HepG2 (cell line): ENCODE data around the gene HYAL2. TPM values are rescaled to one million over a fixed set of nuclear protein-coding genes. Genes with fewer than 3 reads are reported as not detected.

Source experiments
- ATAC-seq: fragments of 200-7000 bp; cut with Tn5 transposase; 3 replicates; pipeline ENCODE4 v1.9.1; 2020; ENCODE audit warnings: mild to moderate bottlenecking, moderate library complexity
- BruUV-seq: library from RNA; stranded (reverse); fragments of 400-500 nt; replicated peaks from 2 replicates; lab custom pipeline; 2021; lab: Mats Ljungman, UMichigan
- CTCF ChIA-PET: fragments of 300-600 bp; formaldehyde crosslinking; extraction: SDS; loops from one replicate; lab custom pipeline; 2021; ENCODE audit warnings: low total read pairs, inconsistent platforms, low intra/inter-chr PET ratio; lab: Yijun Ruan, JAX
- POLR2A ChIA-PET: fragments of 350-600 bp; sonication (Branson Sonifier 250); formaldehyde crosslinking; loops from one replicate; lab custom pipeline; 2020; ENCODE audit warnings: antibody characterized with exemption, inconsistent platforms; lab: Yijun Ruan, JAX
- DNase-seq: peaks from one replicate; pipeline ENCODE4 v3.0.0-alpha.2; 2015; ENCODE audit warnings: low spot score
- FAIRE-seq: peaks from 3 replicates; lab custom pipeline; 2011; peaks lifted over from hg19 to GRCh38; lab: Jason Lieb, UNC
- H2AFZ ChIP-seq: one replicate; pipeline ENCODE4 v1.6.1; 2011; ENCODE audit warnings: low read length, inconsistent platforms
- H3K27ac ChIP-seq: fragments of 300-600 bp; 3 replicates; pipeline ENCODE4 v1.8.0; 2011; ENCODE audit warnings: mixed run types, mild to moderate bottlenecking, mixed read lengths, low read length, inconsistent platforms; ENCODE audit not compliant: insufficient read depth; ENCODE audit errors: extremely low read length
- H3K27me3 ChIP-seq, 2 experiments: fragments of 200-600 bp in 1 of 2; 2 replicates in 1 of 2; 3 replicates in 1 of 2; pipeline versions ENCODE4 v1.6.0 to v1.8.0; 2011; ENCODE audit warnings: low read length in 2 of 2, mild to moderate bottlenecking in 2 of 2, moderate library complexity in 2 of 2, inconsistent platforms in 1 of 2; ENCODE audit not compliant: insufficient read depth in 2 of 2, control insufficient read depth in 1 of 2
- H3K36me3 ChIP-seq, 2 experiments: fragments of 200-600 bp in 1 of 2; replicated peaks in 1 of 2; 2 replicates in 1 of 2; 3 replicates in 1 of 2; pipeline versions ENCODE4 v1.5.1 to v1.8.0; 2011; ENCODE audit warnings: low read length in 2 of 2, inconsistent platforms in 1 of 2; ENCODE audit not compliant: insufficient read depth in 2 of 2, control insufficient read depth in 1 of 2
- H3K4me1 ChIP-seq: 2 replicates; pipeline ENCODE4 v1.5.1; 2012; ENCODE audit warnings: low read length, inconsistent platforms; ENCODE audit not compliant: insufficient read depth
- H3K4me2 ChIP-seq: 2 replicates; pipeline ENCODE4 v1.6.0; 2011; ENCODE audit warnings: low read depth, low read length, inconsistent platforms
- H3K4me3 ChIP-seq, 3 experiments: fragments of 200-600 bp in 1 of 3; sonication (generic), shearing (Covaris generic) in 1 of 3; replicated peaks in 1 of 3; 2 replicates each; pipeline ENCODE4 v1.5.1; 2011 to 2016; ENCODE audit warnings: low read length in 3 of 3, inconsistent platforms in 2 of 3, low read depth in 2 of 3, mild to moderate bottlenecking in 2 of 3, control low read depth in 1 of 3, mixed read lengths in 1 of 3; ENCODE audit not compliant: insufficient read depth in 1 of 3
- H3K79me2 ChIP-seq: one replicate; pipeline ENCODE4 v1.6.1; 2011; ENCODE audit warnings: low read length, inconsistent platforms; ENCODE audit not compliant: insufficient read depth
- H3K9ac ChIP-seq: 2 replicates; pipeline ENCODE4 v1.6.0; 2011; ENCODE audit warnings: mild to moderate bottlenecking, low read depth, low read length, inconsistent platforms; ENCODE audit not compliant: insufficient read depth
- H3K9me3 ChIP-seq: 2 replicates; pipeline ENCODE4 v1.5.1; 2012; ENCODE audit warnings: mild to moderate bottlenecking, low read length
- H4K20me1 ChIP-seq: 2 replicates; pipeline ENCODE4 v1.6.0; 2011; ENCODE audit warnings: inconsistent platforms, mild to moderate bottlenecking, low read length, moderate library complexity; ENCODE audit not compliant: insufficient read depth
- AGO1 ChIP-seq: fragments of 200-400 bp; formaldehyde crosslinking; IDR thresholded peaks from 2 replicates; pipeline ENCODE4 v1.6.1; 2017; ENCODE audit warnings: mild to moderate bottlenecking, low read depth, low read length, moderate library complexity; ENCODE audit not compliant: poor library complexity, severe bottlenecking
- DR1 ChIP-seq: sonication (generic); formaldehyde crosslinking; IDR thresholded peaks from 2 replicates; pipeline ENCODE4 v1.8.0; 2021; ENCODE audit warnings: mild to moderate bottlenecking, missing genetic modification reagents, inconsistent platforms
- ERF ChIP-seq: IDR thresholded peaks from 2 replicates; pipeline ENCODE4 v1.6.1; 2018; ENCODE audit warnings: missing biosample characterization, missing genetic modification reagents
- HNRNPH1 ChIP-seq: fragments of 200-400 bp; formaldehyde crosslinking; optimal IDR thresholded peaks from 2 replicates; pipeline ENCODE3; 2017; ENCODE audit warnings: mild to moderate bottlenecking, low read depth, low read length
- JUNB ChIP-seq: sonication (generic); formaldehyde crosslinking; IDR thresholded peaks from 2 replicates; pipeline ENCODE4 v1.8.0; 2022; ENCODE audit warnings: missing genetic modification reagents, mild to moderate bottlenecking, borderline replicate concordance
- NFIB ChIP-seq: sonication (generic); formaldehyde crosslinking; IDR thresholded peaks from 2 replicates; pipeline ENCODE4 v1.9.0; 2021; ENCODE audit warnings: missing genetic modification reagents, mild to moderate bottlenecking, borderline replicate concordance
- PAWR ChIP-seq: sonication (generic); formaldehyde crosslinking; IDR thresholded peaks from 2 replicates; pipeline ENCODE4 v1.4.0; 2020; ENCODE audit warnings: missing genetic modification reagents, mild to moderate bottlenecking, borderline replicate concordance
- SAP130 ChIP-seq: IDR thresholded peaks from 2 replicates; pipeline ENCODE4 v1.6.1; 2016; ENCODE audit warnings: low read depth
- SIN3A ChIP-seq: IDR thresholded peaks from 2 replicates; pipeline ENCODE4 v1.6.1; 2011; ENCODE audit warnings: low read depth, mild to moderate bottlenecking, control low read depth, low read length, borderline replicate concordance
- ZFP36L2 ChIP-seq: sonication (generic); formaldehyde crosslinking; IDR thresholded peaks from 2 replicates; pipeline ENCODE4 v1.4.0; 2020; ENCODE audit warnings: missing genetic modification reagents
- ZNF230 ChIP-seq: sonication (generic); formaldehyde crosslinking; IDR thresholded peaks from 2 replicates; pipeline ENCODE4 v1.4.0; 2020; ENCODE audit warnings: mild to moderate bottlenecking, missing genetic modification reagents
- ZNF816 ChIP-seq: sonication (generic); formaldehyde crosslinking; IDR thresholded peaks from 2 replicates; pipeline ENCODE4 v1.8.0; 2022; ENCODE audit warnings: missing genetic modification reagents, mild to moderate bottlenecking, borderline replicate concordance
- whole genome bisulfite sequencing: methylation state at CpG from one replicate; pipeline ENCODE4 v1.1.6; 2017; ENCODE audit warnings: low lambda C conversion rate; 5-methylcytosine and 5-hydroxymethylcytosine counted together
- in situ Hi-C: cut with HindIII; loops from 2 replicates; pipeline ENCODE4 v1.10.0; 2017; ENCODE audit warnings: low pct_unique_long_range_greater_than_20kb; ENCODE audit not compliant: extremely low pct_ligation_motif_present
- intact Hi-C: fragments of 100-400 bp; cut with micrococcal nuclease; formaldehyde crosslinking; loops from one replicate; pipeline ENCODE4 v1.10.0; 2022; ENCODE audit not compliant: unreplicated experiment
- polyA plus RNA-seq, 8 experiments: library from polyadenylated mRNA; depleted of rRNA in 3 of 8; stranded (reverse) in 7 of 8; unstranded in 1 of 8; fragments of >200 nt; fragmentation: Illumina TruSeq in 4 of 8; extraction: Trizol in 4 of 8; gene quantifications; 2 replicates each; pipeline versions ENCODE4 v1.2.1 to v1.2.3, GENCODE V29; 2011 to 2016; ENCODE audit warnings: low read depth in 4 of 8, missing spikeins in 1 of 8, mixed read lengths in 1 of 8; ENCODE audit not compliant: insufficient read depth in 1 of 8
- total RNA-seq, 5 experiments: library from RNA; depleted of rRNA; stranded (reverse); fragments of >200 nt; fragmentation: Illumina TruSeq; extraction: Trizol; gene quantifications; 2 replicates each; pipeline ENCODE4 v1.2.3, GENCODE V29; 2016; ENCODE audit warnings: low read depth in 1 of 5
- TF ChIP-seq, protein P1 (sequence below): sonication (generic); formaldehyde crosslinking; IDR thresholded peaks from 2 replicates; pipeline ENCODE4 v1.4.0; 2020; ENCODE audit warnings: missing genetic modification reagents
- TF ChIP-seq, protein P2 (sequence below): sonication (generic); formaldehyde crosslinking; IDR thresholded peaks from 2 replicates; pipeline ENCODE4 v1.5.0; 2020; ENCODE audit warnings: mild to moderate bottlenecking, missing genetic modification reagents
- TF ChIP-seq, protein P3 (sequence below): sonication (generic); formaldehyde crosslinking; IDR thresholded peaks from 2 replicates; pipeline ENCODE4 v1.5.1; 2020; ENCODE audit warnings: mild to moderate bottlenecking, missing genetic modification reagents, borderline replicate concordance
- TF ChIP-seq, protein P4 (sequence below): sonication (generic); formaldehyde crosslinking; IDR thresholded peaks from 2 replicates; pipeline ENCODE4 v1.4.0; 2020; ENCODE audit warnings: mild to moderate bottlenecking, missing genetic modification reagents

Gene HYAL2
- total and polyA plus RNA-seq, 2 of the 13 experiments (the other 11 are each of a cell fraction or from before 2014, with no cell fraction given) = 76.2 to 102 TPM

- ATAC-seq (peak; percentile 91), FAIRE-seq (peak; percentile 96), DNase-seq (peak; percentile 95)
- Histone ChIP-seq H3K9ac (peak within 1 kb of the TSS; percentile 83), H2AFZ (no peak within 1 kb of the TSS), H3K79me2 (peaks cover 15% of the 10 kb centered on the region), H3K4me1 (peaks cover 33% of the 10 kb centered on the region), H3K9me3 (no peaks in the 10 kb centered on the region), H4K20me1 (no peaks in the 10 kb centered on the region), H3K36me3 (peaks cover 21 to 34% of the 10 kb centered on the region in 2 experiments), H3K4me3 (peak within 1 kb of the TSS; percentile 60 to 92 (median 85)), H3K27ac (peak within 1 kb of the TSS; percentile 73), H3K4me2 (peak within 1 kb of the TSS; percentile 98), H3K27me3 (no peaks in the 10 kb centered on the region)
- TSS peak; percentile 97 for BruUV-seq
- ChIA-PET CTCF (interaction anchor here (1.9 kb wide), 1 partner anchor 32 kb away, joined by 4 read pairs; no protein-coding TSS in a partner anchor), POLR2A (interaction anchor here (1.0 to 3.4 kb wide), 18 partner anchors 10 to 97 kb away, joined by 3 to 36 read pairs (median 8); partner anchors contain the start of genes GNAI2, HYAL1, HYAL2 and LSMEM2)
- WGBS = 12% methylated on average over 6 of the region's 67 CpGs
- in situ Hi-C loops = no loop called here
- intact Hi-C loops = no loop called here
- no peak for TF ChIP-seq PAWR (CRISPR knock-in tag)
- TF ChIP-seq ERF (CRISPR knock-in tag) = peak; percentile 50; the same call in 1 of the 2 replicates
- TF ChIP-seq, protein P1, sequence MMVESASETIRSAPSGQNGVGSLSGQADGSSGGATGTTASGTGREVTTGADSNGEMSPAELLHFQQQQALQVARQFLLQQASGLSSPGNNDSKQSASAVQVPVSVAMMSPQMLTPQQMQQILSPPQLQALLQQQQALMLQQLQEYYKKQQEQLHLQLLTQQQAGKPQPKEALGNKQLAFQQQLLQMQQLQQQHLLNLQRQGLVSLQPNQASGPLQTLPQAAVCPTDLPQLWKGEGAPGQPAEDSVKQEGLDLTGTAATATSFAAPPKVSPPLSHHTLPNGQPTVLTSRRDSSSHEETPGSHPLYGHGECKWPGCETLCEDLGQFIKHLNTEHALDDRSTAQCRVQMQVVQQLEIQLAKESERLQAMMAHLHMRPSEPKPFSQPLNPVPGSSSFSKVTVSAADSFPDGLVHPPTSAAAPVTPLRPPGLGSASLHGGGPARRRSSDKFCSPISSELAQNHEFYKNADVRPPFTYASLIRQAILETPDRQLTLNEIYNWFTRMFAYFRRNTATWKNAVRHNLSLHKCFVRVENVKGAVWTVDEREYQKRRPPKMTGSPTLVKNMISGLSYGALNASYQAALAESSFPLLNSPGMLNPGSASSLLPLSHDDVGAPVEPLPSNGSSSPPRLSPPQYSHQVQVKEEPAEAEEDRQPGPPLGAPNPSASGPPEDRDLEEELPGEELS (CRISPR knock-in tag) = no peak; the same call in 1 of the 2 replicates
- TF ChIP-seq, protein P2, sequence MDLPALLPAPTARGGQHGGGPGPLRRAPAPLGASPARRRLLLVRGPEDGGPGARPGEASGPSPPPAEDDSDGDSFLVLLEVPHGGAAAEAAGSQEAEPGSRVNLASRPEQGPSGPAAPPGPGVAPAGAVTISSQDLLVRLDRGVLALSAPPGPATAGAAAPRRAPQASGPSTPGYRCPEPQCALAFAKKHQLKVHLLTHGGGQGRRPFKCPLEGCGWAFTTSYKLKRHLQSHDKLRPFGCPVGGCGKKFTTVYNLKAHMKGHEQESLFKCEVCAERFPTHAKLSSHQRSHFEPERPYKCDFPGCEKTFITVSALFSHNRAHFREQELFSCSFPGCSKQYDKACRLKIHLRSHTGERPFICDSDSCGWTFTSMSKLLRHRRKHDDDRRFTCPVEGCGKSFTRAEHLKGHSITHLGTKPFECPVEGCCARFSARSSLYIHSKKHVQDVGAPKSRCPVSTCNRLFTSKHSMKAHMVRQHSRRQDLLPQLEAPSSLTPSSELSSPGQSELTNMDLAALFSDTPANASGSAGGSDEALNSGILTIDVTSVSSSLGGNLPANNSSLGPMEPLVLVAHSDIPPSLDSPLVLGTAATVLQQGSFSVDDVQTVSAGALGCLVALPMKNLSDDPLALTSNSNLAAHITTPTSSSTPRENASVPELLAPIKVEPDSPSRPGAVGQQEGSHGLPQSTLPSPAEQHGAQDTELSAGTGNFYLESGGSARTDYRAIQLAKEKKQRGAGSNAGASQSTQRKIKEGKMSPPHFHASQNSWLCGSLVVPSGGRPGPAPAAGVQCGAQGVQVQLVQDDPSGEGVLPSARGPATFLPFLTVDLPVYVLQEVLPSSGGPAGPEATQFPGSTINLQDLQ (CRISPR knock-in tag) = no peak
- peak; percentile 70; the same call in 1 of the 2 replicates for TF ChIP-seq SIN3A
- TF ChIP-seq AGO1 = peak; percentile 82
- TF ChIP-seq NFIB (CRISPR knock-in tag) = no peak
- no peak; the same call in 1 of the 2 replicates for TF ChIP-seq DR1 (CRISPR knock-in tag)
- TF ChIP-seq, protein P3, sequence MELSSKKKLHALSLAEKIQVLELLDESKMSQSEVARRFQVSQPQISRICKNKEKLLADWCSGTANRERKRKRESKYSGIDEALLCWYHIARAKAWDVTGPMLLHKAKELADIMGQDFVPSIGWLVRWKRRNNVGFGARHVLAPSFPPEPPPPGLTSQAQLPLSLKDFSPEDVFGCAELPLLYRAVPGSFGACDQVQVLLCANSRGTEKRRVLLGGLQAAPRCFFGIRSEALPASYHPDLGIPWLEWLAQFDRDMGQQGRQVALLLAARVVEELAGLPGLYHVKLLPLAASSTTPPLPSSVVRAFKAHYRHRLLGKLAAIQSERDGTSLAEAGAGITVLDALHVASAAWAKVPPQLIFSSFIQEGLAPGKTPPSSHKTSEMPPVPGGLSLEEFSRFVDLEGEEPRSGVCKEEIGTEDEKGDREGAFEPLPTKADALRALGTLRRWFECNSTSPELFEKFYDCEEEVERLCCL (CRISPR knock-in tag) = no peak
- TF ChIP-seq, protein P4, sequence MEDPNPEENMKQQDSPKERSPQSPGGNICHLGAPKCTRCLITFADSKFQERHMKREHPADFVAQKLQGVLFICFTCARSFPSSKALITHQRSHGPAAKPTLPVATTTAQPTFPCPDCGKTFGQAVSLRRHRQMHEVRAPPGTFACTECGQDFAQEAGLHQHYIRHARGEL (CRISPR knock-in tag) = 0 out of 2 replicates have a peak, but pooled peaks have one; percentile 77
- peak; percentile 91 for TF ChIP-seq SAP130 (CRISPR knock-in tag)
- no peak for TF ChIP-seq HNRNPH1
- no peak for TF ChIP-seq ZFP36L2 (CRISPR knock-in tag)
- TF ChIP-seq JUNB (CRISPR knock-in tag) = no peak
- TF ChIP-seq ZNF230 (CRISPR knock-in tag) = no peak
- TF ChIP-seq ZNF816 (CRISPR knock-in tag) = peak; percentile 4; the same call in 1 of the 2 replicates
Measured at GRCh38 chr3:50292159-50293078, 30.1 kb downstream of the HYAL2 start, which contains the start of gene IFRD2. Gene IFRD2, minus strand, starts transcription at chr3:50292429. Its CDS starts 155 bp downstream, at chr3:50292274.
